ENCODE measurements around the gene PRDM4. TPM values are rescaled to one million over a fixed set of nuclear protein-coding genes. Genes with fewer than 3 reads are reported as not detected.
A peak's percentile ranks its signal among the peaks of the same experiment; 100 is the strongest.

The PRDM4 gene
- total RNA-seq: 10 to 100 TPM; 32.7 to 36.0 TPM

DNA sequence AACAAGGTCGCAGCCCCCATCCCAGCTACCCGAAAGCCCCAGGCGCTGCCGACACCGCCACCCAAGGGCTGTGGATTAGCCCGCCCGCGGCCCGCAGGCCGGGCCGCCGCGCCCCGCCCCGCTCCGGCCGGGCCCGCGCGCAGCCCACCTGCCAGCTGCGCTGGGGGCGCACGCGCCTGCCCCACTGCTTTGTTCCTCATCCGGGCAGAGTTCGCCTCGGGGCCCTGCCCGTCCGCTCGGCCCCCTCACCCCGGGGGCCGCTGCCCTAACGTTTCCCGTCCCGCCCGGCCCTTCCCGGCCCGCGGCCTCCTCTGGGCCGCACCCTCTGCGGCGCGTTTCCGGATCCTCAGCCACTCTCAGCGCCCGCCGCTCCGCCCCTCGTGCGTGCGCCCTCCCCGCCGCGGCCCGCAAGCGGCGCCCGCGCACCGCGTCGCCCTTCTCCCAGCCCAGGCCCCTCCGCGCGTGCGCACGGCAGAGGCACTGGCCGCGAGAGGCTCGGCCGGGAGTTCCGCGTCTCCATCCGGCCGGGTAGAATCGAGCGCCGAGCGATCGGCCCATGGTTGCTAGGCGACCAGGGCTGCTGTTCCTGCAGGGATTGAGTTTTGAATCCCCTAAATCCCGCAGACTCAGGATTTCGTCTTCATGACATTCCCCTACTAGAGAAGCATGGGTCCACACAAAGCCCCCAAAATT, at the start of gene PRDM4:
Gene PRDM4 (minus strand): TSS at position 329 of the 693 bp plus-strand sequence. CDS start 622 bp downstream, outside the sequence.
- no peaks in the 10 kb centered on the region for H3K27me3 ChIP-seq (replicated peaks; ENCODE audit: insufficient read depth)
- WGBS: under 1% methylated on average over 70 of the region's 83 CpGs
- peak within 1 kb of the TSS; percentile 75 to 81 for H3K4me3 ChIP-seq
- DNase-seq (ENCODE audit: low spot score): peak; percentile 91
- H3K27ac ChIP-seq: peak within 1 kb of the TSS; percentile 57 to 70
- intact Hi-C loops (cut with DNase I): loop anchor here (10.0 kb wide), 1 partner anchor 754 kb away; the partner anchor contains the start of gene FICD
- H3K9me3 ChIP-seq: no peaks in the 10 kb centered on the region
- TF ChIP-seq POLR2A (IDR thresholded peaks at IDR 0.05): peak; percentile 96
- peak; percentile 82 for TF ChIP-seq POLR2AphosphoS5 (IDR thresholded peaks at IDR 0.05)
- peak; percentile 31 to 89 (median 64) for TF ChIP-seq CTCF (IDR thresholded peaks at IDR 0.05)
- H3K4me1 ChIP-seq (replicated peaks): no peaks in the 10 kb centered on the region
- peaks cover 0 to 3% of the 10 kb centered on the region in 2 donors for H3K36me3 ChIP-seq

DNA sequence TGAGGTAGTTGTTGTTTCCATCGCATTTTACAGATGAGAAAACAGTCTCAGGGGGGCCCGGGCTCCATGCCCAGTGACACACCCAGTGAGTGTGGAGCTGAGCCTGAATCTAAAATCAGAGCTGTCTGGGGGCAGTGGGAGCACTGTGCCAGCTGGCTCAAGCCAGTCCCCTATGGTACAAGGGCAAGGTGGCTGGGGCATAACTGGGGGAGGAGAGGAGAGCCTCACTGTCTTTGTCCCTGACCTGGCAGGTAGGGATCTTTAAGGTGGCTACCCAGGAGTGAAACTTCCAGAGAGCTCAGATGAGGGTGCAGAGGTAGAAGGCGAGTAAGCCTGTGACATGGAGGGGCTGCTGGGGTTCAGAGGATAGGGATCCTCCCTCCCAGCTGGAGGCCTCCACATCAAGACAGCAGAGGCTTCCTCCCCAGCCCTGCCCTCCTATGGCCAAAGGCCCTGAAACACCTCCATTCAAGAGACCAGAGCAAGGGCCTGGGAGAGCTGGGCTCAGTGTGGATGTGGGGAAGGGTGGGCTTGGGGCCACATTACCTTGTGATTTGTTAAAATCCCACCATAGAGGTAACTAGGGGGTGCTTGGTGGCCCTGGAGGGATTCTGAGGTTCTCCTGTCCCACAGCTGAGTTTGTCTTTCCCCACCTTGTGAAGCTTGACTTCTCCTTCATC, 46.7 kb upstream of the PRDM4 start:
- Histone ChIP-seq H3K4me1 (replicated peaks) (no peaks in the 10 kb centered on the region), H3K4me3 (no peak overlapping the region), H3K27ac (no peak overlapping the region), H3K9me3 (no peaks in the 10 kb centered on the region), H3K36me3 (no peaks in the 10 kb centered on the region), H3K27me3 (replicated peaks; ENCODE audit: insufficient read depth) (no peaks in the 10 kb centered on the region)
- TF ChIP-seq POLR2AphosphoS5 (IDR thresholded peaks at IDR 0.05) (no peak), CTCF (IDR thresholded peaks at IDR 0.05) (no peak), POLR2A (IDR thresholded peaks at IDR 0.05) (no peak)
- no peak for DNase-seq (ENCODE audit: low spot score)
- 31% methylated on average over 3 of the region's 3 CpGs for WGBS
- intact Hi-C loops (cut with DNase I): no loop called here

DNA sequence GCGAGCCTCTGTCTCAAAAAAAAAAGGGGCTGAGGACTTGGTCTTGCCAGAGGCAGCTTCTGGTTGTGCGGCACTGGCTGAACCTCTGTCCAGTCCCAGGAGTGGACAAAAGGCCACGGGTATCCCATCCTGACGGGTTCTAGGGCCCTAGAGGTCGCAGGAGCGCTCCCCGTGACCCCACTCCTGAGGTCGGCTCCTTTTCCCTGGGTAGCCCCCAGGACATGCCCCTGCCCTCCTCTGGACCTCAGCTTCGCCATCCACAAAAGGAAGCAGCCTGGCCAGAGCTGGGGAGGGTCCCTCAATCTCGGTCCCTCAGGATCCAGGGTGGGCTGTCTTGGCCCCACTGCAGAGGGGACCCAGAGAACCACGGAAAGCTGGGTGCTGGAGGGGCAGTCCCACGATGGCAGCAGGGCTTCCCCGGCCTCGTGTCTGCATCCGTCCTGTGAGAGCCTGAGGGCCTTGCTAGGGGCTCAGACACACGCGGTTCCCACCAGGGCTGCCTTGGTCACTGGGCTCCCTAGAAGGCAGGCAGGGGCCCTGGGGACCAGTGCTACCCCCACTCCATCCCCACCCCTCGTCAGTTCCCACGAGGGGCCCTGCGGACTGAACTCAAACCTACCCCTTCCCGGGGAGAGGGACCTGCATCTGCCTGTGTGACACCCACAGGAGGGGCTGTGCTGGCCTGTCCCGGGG, 44.7 kb upstream of the PRDM4 start:
- Histone ChIP-seq H3K27me3 (replicated peaks; ENCODE audit: insufficient read depth) (no peaks in the 10 kb centered on the region), H3K36me3 (no peaks in the 10 kb centered on the region), H3K9me3 (no peaks in the 10 kb centered on the region), H3K4me1 (replicated peaks) (no peaks in the 10 kb centered on the region), H3K27ac (no peak overlapping the region), H3K4me3 (no peak overlapping the region)
- intact Hi-C loops (cut with DNase I): no loop called here
- WGBS: 84% methylated on average over 20 of the region's 22 CpGs
- TF ChIP-seq CTCF (IDR thresholded peaks at IDR 0.05) (no peak), POLR2AphosphoS5 (IDR thresholded peaks at IDR 0.05) (no peak), POLR2A (IDR thresholded peaks at IDR 0.05) (no peak)
- DNase-seq (ENCODE audit: low spot score): no peak

DNA sequence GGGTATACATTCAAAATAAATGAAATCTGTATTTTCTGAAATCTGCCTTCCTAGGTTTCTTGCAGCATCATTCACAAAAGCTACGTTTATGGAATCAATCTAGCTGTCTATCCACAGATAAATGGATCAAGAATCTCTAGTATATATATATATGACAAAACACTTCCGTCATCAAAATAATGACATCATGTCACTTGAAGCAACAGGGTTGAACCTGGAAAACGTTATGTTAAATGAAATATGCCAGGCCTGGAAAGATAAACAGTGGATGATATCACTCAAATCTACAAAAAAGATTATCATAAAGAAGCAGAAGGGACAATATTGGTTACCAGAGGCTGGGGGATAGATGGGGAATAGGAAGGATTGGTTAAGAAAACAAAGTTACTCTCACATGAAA, 42.2 kb upstream of the PRDM4 start:
- 25% methylated on average over 3 of the region's 3 CpGs for WGBS
- no peak for DNase-seq (ENCODE audit: low spot score)
- H3K4me3 ChIP-seq: no peak overlapping the region
- TF ChIP-seq CTCF (IDR thresholded peaks at IDR 0.05): no peak
- no peak overlapping the region for H3K27ac ChIP-seq
- H3K9me3 ChIP-seq: no peaks in the 10 kb centered on the region
- no peaks in the 10 kb centered on the region for H3K4me1 ChIP-seq (replicated peaks)
- no peaks in the 10 kb centered on the region for H3K36me3 ChIP-seq
- intact Hi-C loops (cut with DNase I): no loop called here
- H3K27me3 ChIP-seq (replicated peaks; ENCODE audit: insufficient read depth): no peaks in the 10 kb centered on the region
